HG03354 (cell line): ENCODE results near the gene TOB2.
A peak's percentile ranks its signal among the peaks of the same experiment; 100 is the strongest.
"Not testable (repeated sequence)": the region's sequence is repeated elsewhere in the genome, so short reads cannot be mapped to it uniquely, and the experiment has no call there.

ENCODE experiments used
- ATAC-seq: cut with Tn5 transposase; IDR thresholded peaks from one replicate; pipeline ENCODE4 v1.9.1; 2021; ENCODE audit warnings: mild to moderate bottlenecking; ENCODE audit not compliant: unreplicated experiment, poor library complexity, severe bottlenecking

TOB2 gene

GRCh38 chr22:41431656-41432055, 14.9 kb downstream of the TOB2 start:
- no peak for ATAC-seq

DNA sequence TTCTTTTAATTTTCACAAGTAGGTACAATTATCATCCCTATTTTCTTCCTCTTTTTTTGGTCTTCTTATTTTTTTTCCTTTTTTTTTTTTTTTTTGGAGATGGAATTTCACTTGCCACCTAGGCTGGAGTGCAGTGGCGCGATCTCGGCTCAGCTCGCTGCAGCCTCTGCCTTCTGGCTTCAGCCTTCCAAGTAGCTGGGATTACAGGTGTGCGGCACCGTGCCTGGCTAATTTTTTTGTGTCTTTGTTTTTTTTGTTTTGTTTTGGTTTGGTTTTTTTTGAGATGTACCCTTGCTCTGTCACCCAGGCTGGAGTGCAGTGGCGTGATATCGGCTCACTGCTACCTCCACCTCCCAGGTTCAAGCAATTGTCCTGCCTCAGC, 16.7 kb downstream of the TOB2 start:
- no peak for ATAC-seq

DNA sequence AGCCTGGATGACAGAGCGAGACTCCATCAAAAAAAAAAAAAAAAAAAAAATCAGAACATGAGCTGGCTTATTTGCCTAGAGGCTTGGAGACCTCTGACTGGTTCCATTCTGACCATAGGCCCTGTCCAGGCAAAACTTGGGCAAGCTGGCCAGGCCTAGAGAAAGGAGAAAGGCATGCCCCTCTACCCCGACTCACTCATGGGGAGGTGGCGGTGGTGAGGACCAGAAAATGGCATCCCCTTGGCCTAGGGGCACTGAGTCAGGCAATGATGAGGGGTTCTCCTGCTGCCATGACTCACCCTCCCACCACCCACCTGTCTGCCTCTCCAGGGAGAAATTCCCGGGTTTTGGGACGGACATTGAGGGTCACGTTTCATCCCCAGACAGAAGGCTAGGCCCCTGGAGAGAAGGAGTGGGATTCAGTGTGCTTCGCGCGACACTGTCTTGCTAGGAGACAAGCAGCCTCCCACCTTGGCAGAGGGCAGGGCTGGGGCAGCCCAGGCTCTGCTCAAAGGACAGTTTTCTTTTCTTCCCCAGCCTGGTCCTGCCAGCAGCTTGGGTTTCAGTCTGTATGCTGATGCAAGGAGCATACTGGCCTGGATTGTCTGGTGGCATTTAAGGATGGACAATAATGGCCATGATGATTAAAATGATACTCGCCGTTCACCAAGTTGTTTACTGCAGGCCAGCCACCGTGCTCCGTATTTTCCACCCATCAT, 17.2 kb downstream of the TOB2 start:
- no peak for ATAC-seq

- ATAC-seq: no peak
Measured at GRCh38 chr22:41425660-41426365, 20.8 kb downstream of the TOB2 start.

DNA sequence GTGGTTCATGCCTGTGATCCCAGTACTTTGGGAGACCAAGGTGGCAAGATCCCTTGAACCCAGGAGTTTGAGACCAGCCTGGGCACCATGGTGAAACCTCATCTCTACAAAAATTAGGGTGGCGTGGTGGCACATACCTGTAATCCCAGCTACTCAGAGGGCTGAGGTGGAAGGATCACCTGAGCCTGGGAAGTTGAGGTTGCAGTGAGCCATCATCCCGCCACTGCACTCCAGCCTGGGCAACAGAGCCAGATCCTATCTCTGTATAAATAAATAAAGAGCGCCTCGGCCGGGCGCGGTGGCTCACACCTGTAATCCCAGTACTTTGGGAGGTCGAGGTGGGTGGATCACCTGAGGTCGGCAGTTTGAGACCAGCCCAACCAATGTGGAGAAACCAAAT, 27.9 kb downstream of the TOB2 start:
- no peak for ATAC-seq

DNA sequence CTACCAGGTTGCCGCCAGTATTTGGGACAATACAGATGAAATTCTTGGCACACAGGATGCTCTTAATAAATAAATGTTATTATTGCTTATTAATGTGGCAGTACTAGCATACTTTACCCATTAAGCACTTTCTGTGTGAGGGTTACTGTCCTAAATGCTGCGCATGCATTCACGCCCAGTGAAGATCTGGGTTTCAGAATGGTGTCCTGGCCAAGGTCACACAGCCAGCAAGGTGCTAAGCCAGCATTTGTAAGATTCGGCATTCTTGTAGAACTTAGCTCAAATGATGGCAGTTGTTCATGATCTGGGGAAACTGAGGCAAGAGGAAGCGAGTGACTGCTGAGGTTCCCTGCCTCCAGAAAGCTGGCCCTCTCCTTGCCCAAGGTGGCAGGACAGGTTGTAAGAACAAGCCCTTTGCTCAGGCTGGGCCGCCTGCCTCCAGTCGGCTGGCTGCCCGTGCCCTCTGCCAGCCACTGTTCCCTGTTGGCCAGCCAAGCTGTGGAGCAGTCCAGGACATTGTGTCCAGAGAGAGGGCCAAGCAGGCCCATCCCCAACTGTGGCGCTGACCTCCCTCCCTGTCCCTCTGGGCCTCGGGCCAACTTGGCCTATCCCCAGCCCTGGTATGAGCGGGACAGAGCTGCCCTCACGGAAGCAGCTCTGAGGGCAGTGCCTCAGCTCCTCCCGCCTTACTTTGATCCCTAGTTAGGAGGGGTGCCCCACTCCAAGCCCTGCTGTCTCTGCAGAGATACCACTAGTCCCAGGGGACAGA, 28.8 kb downstream of the TOB2 start:
- no peak for ATAC-seq

- no peak for ATAC-seq
Measured at GRCh38 chr22:41415554-41415953, 31.0 kb downstream of the TOB2 start.

- ATAC-seq: no peak
Measured at GRCh38 chr22:41411021-41411851, 35.4 kb downstream of the TOB2 start.

- ATAC-seq: no peak
Measured at GRCh38 chr22:41410311-41410751, 36.3 kb downstream of the TOB2 start.

DNA sequence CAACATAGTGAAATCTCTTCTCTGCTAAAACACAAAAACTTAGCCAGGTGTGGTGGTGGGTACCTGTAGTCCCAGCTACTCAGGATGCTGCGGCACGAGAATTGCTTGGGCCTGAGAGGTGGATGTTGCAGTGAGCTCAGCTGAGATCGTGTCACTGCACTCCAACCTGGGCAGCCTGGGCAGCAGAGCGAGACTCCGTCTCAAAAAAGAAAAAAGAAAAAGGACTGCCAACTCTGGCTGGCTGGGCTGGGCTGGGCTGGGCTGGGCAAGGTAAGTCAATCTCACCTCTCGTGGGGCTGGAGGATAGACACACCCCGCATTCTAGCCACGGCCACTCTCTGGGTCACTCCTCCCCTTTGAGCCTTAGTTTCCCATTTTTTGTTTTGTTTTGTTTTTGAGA, 37.9 kb downstream of the TOB2 start:
- ATAC-seq: no peak

DNA sequence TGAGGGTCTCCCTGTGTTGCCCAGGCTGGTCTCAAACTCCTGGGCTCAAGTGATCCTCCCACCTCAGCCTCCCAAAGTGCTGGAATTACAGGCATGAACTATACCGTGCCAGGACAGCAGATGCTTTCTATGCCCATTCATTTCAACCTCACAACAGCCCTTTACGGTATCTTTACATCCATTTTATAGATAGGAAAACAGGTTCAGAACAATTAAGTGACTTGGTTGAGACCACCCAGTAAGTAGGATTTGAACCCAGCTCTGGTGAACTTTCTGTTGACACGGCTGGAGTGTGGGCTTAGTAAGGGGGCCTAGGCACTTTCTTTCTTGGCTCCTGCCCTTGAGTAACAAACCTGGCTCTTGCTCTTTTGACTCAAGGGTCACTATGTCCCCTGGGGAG, 39.2 kb downstream of the TOB2 start:
- ATAC-seq: no peak

DNA sequence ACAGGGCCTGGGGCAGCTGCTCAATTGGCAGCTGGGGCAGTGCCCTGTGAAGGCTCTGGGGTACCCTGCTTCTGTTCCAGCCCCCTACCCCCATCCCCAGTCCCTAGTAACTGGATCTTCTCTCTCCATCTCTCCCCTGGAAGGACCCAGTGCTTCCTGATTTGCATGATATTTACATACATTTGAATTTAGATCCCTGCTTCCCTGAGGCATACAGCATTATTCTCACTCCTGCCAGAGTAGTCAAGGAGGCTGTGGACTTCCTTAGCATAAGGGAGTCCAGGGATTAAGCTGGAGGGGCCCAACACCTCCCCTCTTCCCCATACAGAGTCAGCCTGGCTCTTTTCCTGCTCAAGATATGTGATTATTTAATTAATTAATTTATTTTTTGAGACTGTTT, 40.2 kb downstream of the TOB2 start:
- no peak for ATAC-seq

DNA sequence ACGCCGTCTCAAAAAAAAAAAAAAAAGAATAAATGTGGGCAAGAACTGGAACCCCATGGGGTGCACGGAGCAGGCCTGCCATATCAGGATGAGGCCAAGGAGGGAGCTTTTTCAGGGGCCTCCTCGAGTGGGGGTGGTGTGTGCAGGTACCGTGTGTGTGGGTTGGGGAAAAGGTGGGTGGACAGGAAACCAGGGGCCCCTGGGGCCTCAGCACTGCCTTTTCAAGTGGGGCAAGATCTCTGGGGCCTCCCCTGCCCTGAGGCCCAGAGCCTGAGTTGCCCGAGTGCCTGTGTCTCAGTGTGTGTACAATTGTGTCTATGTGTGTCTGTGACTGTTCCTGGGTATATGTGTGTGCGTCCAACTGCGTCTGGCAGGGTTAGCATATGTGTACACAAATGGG, 41.0 kb downstream of the TOB2 start:
- ATAC-seq: no peak

GRCh38 chr22:41403532-41404318, 42.9 kb downstream of the TOB2 start:
- peak; percentile 53 for ATAC-seq

DNA sequence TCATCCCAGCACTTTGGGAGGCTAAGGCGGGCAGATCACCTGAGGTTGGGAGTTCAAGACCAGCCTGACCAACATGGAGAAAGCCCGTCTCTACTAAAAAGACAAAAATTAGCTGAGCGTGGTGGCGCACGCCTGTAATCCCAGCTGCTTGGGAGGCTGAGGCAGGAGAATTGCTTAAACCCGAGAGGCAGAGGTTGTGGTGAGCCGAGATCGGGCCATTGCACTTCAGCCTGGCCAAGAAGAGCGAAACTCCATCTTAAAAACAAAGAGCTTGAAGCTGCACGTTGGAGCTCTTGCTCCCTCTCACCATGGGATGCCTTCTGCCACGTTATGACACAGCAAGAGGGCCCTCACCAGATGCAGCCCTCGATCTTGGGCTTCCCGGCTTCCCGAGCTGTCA, 43.8 kb downstream of the TOB2 start:
- ATAC-seq: not testable (repeated sequence)

- no peak for ATAC-seq
Measured at GRCh38 chr22:41401781-41402648, 44.6 kb downstream of the TOB2 start.

DNA sequence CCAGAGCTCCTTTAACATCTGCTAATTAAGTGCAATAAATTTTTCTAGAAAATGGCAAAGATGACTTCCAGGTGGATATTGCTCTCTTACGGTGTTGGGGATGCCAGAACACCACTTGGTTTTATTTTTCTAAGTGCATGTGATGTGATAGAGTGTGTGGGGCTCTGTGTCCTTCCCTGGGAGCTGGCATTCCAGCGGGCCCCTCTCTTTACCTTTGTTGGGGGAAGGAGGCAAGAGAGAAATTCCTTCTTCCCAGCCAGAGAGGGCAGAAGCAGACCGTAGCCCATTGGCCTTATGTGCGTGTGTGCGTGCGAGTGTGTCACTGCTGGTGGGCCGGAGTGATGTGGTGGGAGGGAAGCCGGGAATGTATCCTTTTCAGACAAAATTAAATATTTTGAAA, 47.7 kb downstream of the TOB2 start:
- ATAC-seq: no peak

- no peak for ATAC-seq
Measured at GRCh38 chr22:41397143-41397811, 49.3 kb downstream of the TOB2 start.
